Caco-2 (cell line): ENCODE data around the gene HOXA6. TPM values are rescaled to one million over a fixed set of nuclear protein-coding genes. Genes with fewer than 3 reads are reported as not detected.

Experiments used
- BruUV-seq: library from RNA; stranded (reverse); fragments of 400-500 nt; replicated peaks from 2 replicates; lab custom pipeline; 2021; lab: Mats Ljungman, UMichigan
- CTCF ChIA-PET: fragments of 300-600 bp; sonication (Branson Sonifier 250); formaldehyde crosslinking; loops from one replicate; lab custom pipeline; 2022; ENCODE audit warnings: antibody characterized with exemption; lab: Charles Lee
- POLR2A ChIA-PET: fragments of 300-600 bp; sonication (Branson Sonifier 250); formaldehyde crosslinking; loops from one replicate; lab custom pipeline; 2022; ENCODE audit warnings: antibody characterized with exemption; lab: Charles Lee
- DNase-seq, 2 experiments: peaks; one replicate each; pipeline versions ENCODE4 v3.0.0 to v3.0.0-alpha.2; 2020 to 2022
- H3K27me3 ChIP-seq: replicated peaks from 2 replicates; pipeline ENCODE4 v1.6.0; 2011; ENCODE audit warnings: low read length; ENCODE audit not compliant: control insufficient read depth, insufficient read depth
- H3K36me3 ChIP-seq: 2 replicates; pipeline ENCODE4 v1.5.1; 2011; ENCODE audit warnings: low read length; ENCODE audit not compliant: control insufficient read depth, insufficient read depth
- H3K4me1 ChIP-seq: fragments of 250-450 bp; sonication (Bioruptor Pico); 2 replicates; pipeline ENCODE4 v1.5.1; 2020; ENCODE audit warnings: mild to moderate bottlenecking
- H3K4me3 ChIP-seq: 2 replicates; pipeline ENCODE4 v1.5.1; 2011; ENCODE audit warnings: low read depth, mild to moderate bottlenecking, control low read depth, low read length
- H3K9me3 ChIP-seq: fragments of 250-450 bp; sonication (Bioruptor Pico); 2 replicates; pipeline ENCODE4 v1.5.1; 2020; ENCODE audit warnings: mild to moderate bottlenecking, moderate library complexity
- H3K27ac Mint-ChIP-seq: one replicate; pipeline ENCODE4 v1.8.0; 2022; ENCODE audit warnings: mixed read lengths; ENCODE audit not compliant: unreplicated experiment
- H3K27me3 Mint-ChIP-seq: one replicate; pipeline ENCODE4 v1.8.0; 2022; ENCODE audit warnings: mixed read lengths; ENCODE audit not compliant: insufficient read depth, unreplicated experiment
- H3K36me3 Mint-ChIP-seq: one replicate; pipeline ENCODE4 v1.8.0; 2022; ENCODE audit warnings: mild to moderate bottlenecking, mixed read lengths; ENCODE audit not compliant: insufficient read depth, unreplicated experiment
- H3K4me1 Mint-ChIP-seq: one replicate; pipeline ENCODE4 v1.8.0; 2022; ENCODE audit warnings: low read depth, mixed read lengths; ENCODE audit not compliant: unreplicated experiment
- H3K4me3 Mint-ChIP-seq: one replicate; pipeline ENCODE4 v1.8.0; 2022; ENCODE audit warnings: mild to moderate bottlenecking, moderate library complexity, mixed read lengths; ENCODE audit not compliant: unreplicated experiment
- H3K9me3 Mint-ChIP-seq: one replicate; pipeline ENCODE4 v1.8.0; 2022; ENCODE audit warnings: mixed read lengths; ENCODE audit not compliant: unreplicated experiment
- CTCF ChIP-seq, 2 experiments: fragments of 200-600 bp in 1 of 2; IDR thresholded peaks; 1 replicate in 1 of 2; 2 replicates in 1 of 2; pipeline versions ENCODE4 v1.5.1 to v1.8.0; 2011 to 2022; ENCODE audit warnings: antibody characterized with exemption in 1 of 2, control low read depth in 1 of 2, inconsistent platforms in 1 of 2, low read depth in 1 of 2, low read length in 1 of 2, mild to moderate bottlenecking in 1 of 2, moderate library complexity in 1 of 2; ENCODE audit not compliant: insufficient read depth in 1 of 2, severe bottlenecking in 1 of 2, unreplicated experiment in 1 of 2
- intact Hi-C: fragments of 100-400 bp; cut with micrococcal nuclease; formaldehyde crosslinking; loops from one replicate; pipeline ENCODE4 v1.10.0; 2022; ENCODE audit not compliant: unreplicated experiment
- total RNA-seq: library from RNA; stranded (reverse); gene quantifications from 2 replicates; pipeline ENCODE4 v1.2.3, GENCODE V29; 2022

The HOXA6 gene
- total RNA-seq, 1 experiment from 2014 or later = 5.6 TPM

- Mint-ChIP-seq H3K4me3 (peak overlapping the region; percentile 92), H3K4me1 (peaks cover 38% of the 10 kb centered on the region), H3K36me3 (peaks cover 30% of the 10 kb centered on the region), H3K9me3 (no peaks in the 10 kb centered on the region), H3K27me3 (no peaks in the 10 kb centered on the region), H3K27ac (peak overlapping the region; percentile 95)
- DNase-seq = no peak
- H3K4me3 ChIP-seq = no peak overlapping the region
- CTCF ChIA-PET = no interaction called here
- POLR2A ChIA-PET = interaction anchor here (1.1 kb wide), 1 partner anchor 10 kb away, joined by 3 read pairs; no protein-coding TSS in a partner anchor
- intact Hi-C loops = loop anchor here (5.0 kb wide), 1 partner anchor 177 kb away; no protein-coding TSS in a partner anchor
- H3K9me3 ChIP-seq = no peaks in the 10 kb centered on the region
- H3K27me3 ChIP-seq = no peaks in the 10 kb centered on the region
- H3K4me1 ChIP-seq = peaks cover 47% of the 10 kb centered on the region
- H3K36me3 ChIP-seq = no peaks in the 10 kb centered on the region
- no peak for TF ChIP-seq CTCF (IDR thresholded peaks at IDR 0.05; ENCODE audit: insufficient read depth in 1 of 2, low read depth in 1 of 2, low read length in 1 of 2, severe bottlenecking in 1 of 2, unreplicated experiment in 1 of 2)
- no TSS peak for BruUV-seq
Measured at GRCh38 chr7:27124096-27124901, 23.3 kb downstream of the HOXA6 start.

GRCh38 chr7:27123477-27124053 is 24.0 kb downstream of the HOXA6 start:
- DNase-seq = no peak
- Histone ChIP-seq H3K9me3 (no peaks in the 10 kb centered on the region), H3K36me3 (no peaks in the 10 kb centered on the region), H3K27me3 (no peaks in the 10 kb centered on the region), H3K4me3 (peak overlapping the region; percentile 60), H3K4me1 (peaks cover 51% of the 10 kb centered on the region)
- peak overlapping the region; percentile 92 for H3K4me3 Mint-ChIP-seq
- peaks cover 38% of the 10 kb centered on the region for H3K36me3 Mint-ChIP-seq
- no peaks in the 10 kb centered on the region for H3K27me3 Mint-ChIP-seq
- ChIA-PET POLR2A (no interaction called here), CTCF (no interaction called here)
- BruUV-seq = no TSS peak
- intact Hi-C loops = loop anchor here (1.0 to 5.0 kb wide), 2 partner anchors 8 to 176 kb away; no protein-coding TSS in a partner anchor
- no peaks in the 10 kb centered on the region for H3K9me3 Mint-ChIP-seq
- no peak for TF ChIP-seq CTCF (IDR thresholded peaks at IDR 0.05; ENCODE audit: insufficient read depth in 1 of 2, low read depth in 1 of 2, low read length in 1 of 2, severe bottlenecking in 1 of 2, unreplicated experiment in 1 of 2)
- peak overlapping the region; percentile 95 for H3K27ac Mint-ChIP-seq
- H3K4me1 Mint-ChIP-seq = peaks cover 38% of the 10 kb centered on the region

- no peaks in the 10 kb centered on the region for H3K27me3 Mint-ChIP-seq
- peak in 1 of 2 experiments; percentile 63 for DNase-seq
- H3K4me3 Mint-ChIP-seq = peak overlapping the region; percentile 92
- H3K36me3 Mint-ChIP-seq = peaks cover 43% of the 10 kb centered on the region
- H3K9me3 Mint-ChIP-seq = no peaks in the 10 kb centered on the region
- Histone ChIP-seq H3K4me1 (peaks cover 56% of the 10 kb centered on the region), H3K4me3 (peak overlapping the region; percentile 60), H3K36me3 (no peaks in the 10 kb centered on the region), H3K9me3 (no peaks in the 10 kb centered on the region), H3K27me3 (no peaks in the 10 kb centered on the region)
- POLR2A ChIA-PET = interaction anchor here (1.8 kb wide), 1 partner anchor 8 kb away, joined by 9 read pairs; the partner anchor contains the start of gene HOXA4
- intact Hi-C loops = loop anchor here (1.0 to 5.0 kb wide), 2 partner anchors 8 to 176 kb away; no protein-coding TSS in a partner anchor
- no peak for TF ChIP-seq CTCF (IDR thresholded peaks at IDR 0.05; ENCODE audit: insufficient read depth in 1 of 2, low read depth in 1 of 2, low read length in 1 of 2, severe bottlenecking in 1 of 2, unreplicated experiment in 1 of 2)
- CTCF ChIA-PET = interaction anchor here (0.8 to 1.6 kb wide), 3 partner anchors 12 to 57 kb away, joined by 3 to 4 read pairs (median 3); no protein-coding TSS in a partner anchor
- H3K4me1 Mint-ChIP-seq = peaks cover 38% of the 10 kb centered on the region
- H3K27ac Mint-ChIP-seq = peak overlapping the region; percentile 95
- BruUV-seq = no TSS peak
Measured at GRCh38 chr7:27123007-27123476, 24.5 kb downstream of the HOXA6 start.
